Upper lobe of right lung (tissue), 1 donor: ENCODE data around the gene KIFC3. TPM values are rescaled to one million over a fixed set of nuclear protein-coding genes. Genes with fewer than 3 reads are reported as not detected.
A peak's percentile ranks its signal among the peaks of the same experiment; 100 is the strongest.

Experiments
- ATAC-seq: fragments of 200-7000 bp; cut with Tn5 transposase; one replicate; pipeline ENCODE4 v1.9.1; 2020; ENCODE audit warnings: mild to moderate bottlenecking, moderate library complexity
- DNase-seq: peaks from one replicate; pipeline ENCODE4 v3.0.0-alpha.2; 2020
- H3K27ac ChIP-seq: fragments of 200-600 bp; one replicate; pipeline ENCODE4 v1.8.0; 2022
- H3K27me3 ChIP-seq: fragments of 200-600 bp; one replicate; pipeline ENCODE4 v1.8.0; 2022; ENCODE audit warnings: mild to moderate bottlenecking
- H3K36me3 ChIP-seq: fragments of 200-600 bp; one replicate; pipeline ENCODE4 v1.8.0; 2022
- H3K4me1 ChIP-seq: fragments of 200-600 bp; one replicate; pipeline ENCODE4 v1.8.0; 2022
- H3K4me3 ChIP-seq: fragments of 200-600 bp; one replicate; pipeline ENCODE4 v1.8.0; 2022; ENCODE audit warnings: mild to moderate bottlenecking
- H3K9me3 ChIP-seq: fragments of 200-600 bp; one replicate; pipeline ENCODE4 v1.8.0; 2022
- CTCF ChIP-seq: fragments of 200-600 bp; IDR thresholded peaks from one replicate; pipeline ENCODE4 v1.8.0; 2022; ENCODE audit warnings: antibody characterized with exemption
- intact Hi-C: fragments of 100-400 bp; cut with DNase I; formaldehyde crosslinking; loops from one replicate; pipeline ENCODE4 v1.11.0; 2022
- total RNA-seq: library from RNA; stranded (reverse); fragmentation: NEBNext Ultra II Directional; extraction: Animal tissue kit (Norgen Biotek cat#: 25700); gene quantifications from one replicate; pipeline ENCODE4 v1.2.1, GENCODE V29; 2021
- donor health status: DM: no; HTN: yes; CAD: no; lungs with severe emphysema.

KIFC3 gene
- total RNA-seq, 1 donor from 2014 or later = 99.1 TPM

DNA sequence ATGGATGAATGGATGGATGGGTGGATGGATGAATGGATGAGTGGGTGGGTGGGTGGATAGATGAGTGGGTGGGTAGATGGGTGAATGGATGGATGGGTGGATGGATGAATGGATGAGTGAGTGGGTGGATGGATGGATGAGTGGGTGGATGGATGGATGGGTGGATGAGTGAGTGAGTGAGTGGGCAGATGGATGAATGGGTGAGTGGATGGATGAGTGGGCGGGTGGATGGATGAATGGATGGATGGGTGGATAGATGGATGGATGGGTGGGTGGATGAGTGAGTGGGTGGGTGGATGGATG is 73.2 kb downstream of the KIFC3 start:
- TF ChIP-seq CTCF = no peak
- intact Hi-C loops = no loop called here
- ATAC-seq (no peak), DNase-seq (no peak)
- Histone ChIP-seq H3K4me3 (no peak overlapping the region), H3K27me3 (no peaks in the 10 kb centered on the region), H3K9me3 (no peaks in the 10 kb centered on the region), H3K4me1 (peaks cover 2% of the 10 kb centered on the region), H3K27ac (no peak overlapping the region), H3K36me3 (no peaks in the 10 kb centered on the region)

- H3K27ac ChIP-seq = no peak overlapping the region
- DNase-seq = no peak
- H3K4me3 ChIP-seq = no peak overlapping the region
- no peaks in the 10 kb centered on the region for H3K9me3 ChIP-seq
- intact Hi-C loops = no loop called here
- no peaks in the 10 kb centered on the region for H3K27me3 ChIP-seq
- ATAC-seq = no peak
- H3K4me1 ChIP-seq = no peaks in the 10 kb centered on the region
- no peaks in the 10 kb centered on the region for H3K36me3 ChIP-seq
- TF ChIP-seq CTCF = no peak
Observed at GRCh38 chr16:57728336-57729181, 73.7 kb downstream of the KIFC3 start.

GRCh38 chr16:57727610-57728009 is 74.7 kb downstream of the KIFC3 start:
- no peak for TF ChIP-seq CTCF
- no peaks in the 10 kb centered on the region for H3K9me3 ChIP-seq
- H3K4me1 ChIP-seq = no peaks in the 10 kb centered on the region
- no peak overlapping the region for H3K4me3 ChIP-seq
- intact Hi-C loops = no loop called here
- DNase-seq = peak; percentile 36
- no peaks in the 10 kb centered on the region for H3K27me3 ChIP-seq
- no peak for ATAC-seq
- H3K27ac ChIP-seq = no peak overlapping the region
- H3K36me3 ChIP-seq = no peaks in the 10 kb centered on the region

- ATAC-seq = no peak
- no peaks in the 10 kb centered on the region for H3K4me1 ChIP-seq
- H3K9me3 ChIP-seq = no peaks in the 10 kb centered on the region
- no peaks in the 10 kb centered on the region for H3K27me3 ChIP-seq
- no peak for DNase-seq
- TF ChIP-seq CTCF = no peak
- no peaks in the 10 kb centered on the region for H3K36me3 ChIP-seq
- H3K27ac ChIP-seq = no peak overlapping the region
- intact Hi-C loops = no loop called here
- H3K4me3 ChIP-seq = no peak overlapping the region
Observed at GRCh38 chr16:57726433-57726947, 75.8 kb downstream of the KIFC3 start.

DNA sequence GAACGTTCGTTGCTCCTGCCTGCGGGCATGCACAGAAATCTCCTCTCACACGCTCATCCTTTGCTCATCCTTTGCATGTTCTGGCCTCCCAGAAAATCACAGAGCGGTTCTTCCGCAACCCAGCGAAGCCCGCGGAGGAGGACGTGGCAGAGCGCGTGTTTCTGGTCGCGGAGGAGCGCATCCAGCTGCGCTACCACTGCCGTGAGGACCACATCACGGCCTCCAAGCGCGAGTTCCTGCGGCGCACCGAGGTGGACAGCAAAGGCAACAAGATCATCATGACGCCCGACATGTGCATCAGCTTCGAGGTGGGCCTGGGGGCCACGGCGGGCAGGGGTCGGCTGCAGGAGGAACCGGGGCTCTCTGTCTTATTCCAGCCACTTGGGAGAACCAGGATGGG is 76.3 kb downstream of the KIFC3 start:
- no peak overlapping the region for H3K27ac ChIP-seq
- no peak for TF ChIP-seq CTCF
- H3K36me3 ChIP-seq = no peaks in the 10 kb centered on the region
- no peak for ATAC-seq
- no peak for DNase-seq
- no peaks in the 10 kb centered on the region for H3K9me3 ChIP-seq
- no peaks in the 10 kb centered on the region for H3K27me3 ChIP-seq
- no peaks in the 10 kb centered on the region for H3K4me1 ChIP-seq
- H3K4me3 ChIP-seq = no peak overlapping the region
- intact Hi-C loops = no loop called here
